ENCODE results near the gene UBE2H. TPM values are rescaled to one million over a fixed set of nuclear protein-coding genes. Genes with fewer than 3 reads are reported as not detected.

UBE2H gene
- total and polyA plus RNA-seq, 2 of the 4 experiments (the other 2 are of a cell fraction): 34.6 to 49.4 TPM

DNA sequence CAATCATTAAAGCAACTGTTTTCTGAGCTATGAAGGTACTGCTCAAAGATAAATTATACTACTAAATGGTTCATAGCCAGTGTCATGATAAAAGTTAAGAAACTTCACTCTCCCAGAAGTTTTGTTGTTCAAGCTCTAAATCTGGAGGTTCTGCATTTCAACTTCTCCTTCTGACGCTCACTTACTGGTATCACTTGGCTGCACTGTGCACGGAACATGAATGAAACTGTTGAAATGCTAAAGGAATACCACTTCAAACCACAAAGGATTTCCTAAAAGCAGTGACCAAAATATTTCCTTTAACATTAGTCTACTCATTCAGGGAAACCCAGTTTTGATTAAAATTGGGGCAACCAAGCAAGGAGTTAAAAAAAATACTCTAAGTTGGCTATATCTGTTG is 93.6 kb downstream of the UBE2H start:
- Histone ChIP-seq H3K9ac (ENCODE audit: low read depth, low read length) (no peak overlapping the region), H3K4me1 (ENCODE audit: control insufficient read depth, insufficient read depth, low read length) (peaks cover 23% of the 10 kb centered on the region), H2BK15ac (ENCODE audit: low read depth, low read length) (no peak overlapping the region), H4K5ac (ENCODE audit: low read depth, low read length) (no peak overlapping the region), H4K20me1 (ENCODE audit: insufficient read depth, low read length) (peaks cover 20% of the 10 kb centered on the region; the same call in 1 of the 2 replicates), H2BK5ac (ENCODE audit: low read depth, low read length, poor library complexity, severe bottlenecking) (no peak overlapping the region), H2BK20ac (ENCODE audit: low read depth, low read length) (no peak overlapping the region), H2AK9ac (replicated peaks; ENCODE audit: low read depth, low read length, poor library complexity) (no peak overlapping the region), H3K4ac (ENCODE audit: low read depth, low read length) (no peak overlapping the region), H2AK5ac (ENCODE audit: low read depth, low read length) (no peak overlapping the region), H3K14ac (replicated peaks; ENCODE audit: low read depth, low read length) (no peak overlapping the region), H4K91ac (ENCODE audit: insufficient read depth, low read depth, low read length) (no peak overlapping the region), H3K9me3 (ENCODE audit: control insufficient read depth, insufficient read depth, low read length) (no peaks in the 10 kb centered on the region), H2BK120ac (ENCODE audit: low read depth, low read length) (no peak overlapping the region), H3K27ac (ENCODE audit: insufficient read depth, low read length) (no peak overlapping the region), H3K36me3 (ENCODE audit: control insufficient read depth, insufficient read depth, low read length) (peaks cover 9% of the 10 kb centered on the region), H3K4me2 (ENCODE audit: low read depth, low read length) (no peak overlapping the region), H3K27me3 (ENCODE audit: control insufficient read depth, insufficient read depth, low read length) (no peaks in the 10 kb centered on the region), H2AFZ (replicated peaks; ENCODE audit: low read length, poor library complexity) (no peak overlapping the region), H3K9me1 (ENCODE audit: insufficient read depth, low read length) (peaks cover 15% of the 10 kb centered on the region), H4K8ac (ENCODE audit: low read depth in 2 of 2, low read length in 2 of 2) (no peak overlapping the region), H3K4me3 (ENCODE audit: insufficient read depth, low read depth, low read length) (no peak overlapping the region), H3K18ac (ENCODE audit: low read depth, low read length) (no peak overlapping the region), H3K56ac (ENCODE audit: extremely low read depth, insufficient read depth, low read length) (no peak overlapping the region), H3K23ac (ENCODE audit: low read depth, low read length) (0 out of 2 replicates have a peak overlapping the region, but pooled peaks have one; percentile 28), H3K79me1 (ENCODE audit: low read depth in 1 of 2, low read length in 2 of 2) (peaks cover 35 to 71% of the 10 kb centered on the region in 2 experiments)
- in situ Hi-C loops (cut with MboI; ENCODE audit: low sequenced_read_pairs): no loop called here
- intact Hi-C loops (cut with micrococcal nuclease): loop anchor here (5.0 kb wide), 1 partner anchor 93 kb away; the partner anchor contains the start of gene UBE2H
- TF ChIP-seq CHD1 (IDR thresholded peaks at IDR 0.05; ENCODE audit: low read depth, low read length) (no peak), NFE2L2 (IDR thresholded peaks at IDR 0.05; ENCODE audit: low read depth, low read length) (no peak), RCOR1 (IDR thresholded peaks at IDR 0.05; ENCODE audit: insufficient replicate concordance, low read length) (no peak), MAZ (IDR thresholded peaks at IDR 0.05; ENCODE audit: borderline replicate concordance, low read depth, low read length) (no peak), BHLHE40 (IDR thresholded peaks at IDR 0.05; ENCODE audit: low read depth, low read length) (no peak), POLR2A (IDR thresholded peaks at IDR 0.05; ENCODE audit: low read depth, low read length) (no peak), SMC3 (IDR thresholded peaks at IDR 0.05; ENCODE audit: low read depth, low read length) (no peak), RAD21 (IDR thresholded peaks at IDR 0.05; ENCODE audit: low read length) (no peak), RFX5 (IDR thresholded peaks at IDR 0.05; ENCODE audit: low read depth, low read length) (no peak), MAFK (IDR thresholded peaks at IDR 0.05; ENCODE audit: low read depth, low read length) (no peak), CEBPB (IDR thresholded peaks at IDR 0.05; ENCODE audit: low read depth, low read length) (no peak)
- TF ChIP-seq, protein P1, sequence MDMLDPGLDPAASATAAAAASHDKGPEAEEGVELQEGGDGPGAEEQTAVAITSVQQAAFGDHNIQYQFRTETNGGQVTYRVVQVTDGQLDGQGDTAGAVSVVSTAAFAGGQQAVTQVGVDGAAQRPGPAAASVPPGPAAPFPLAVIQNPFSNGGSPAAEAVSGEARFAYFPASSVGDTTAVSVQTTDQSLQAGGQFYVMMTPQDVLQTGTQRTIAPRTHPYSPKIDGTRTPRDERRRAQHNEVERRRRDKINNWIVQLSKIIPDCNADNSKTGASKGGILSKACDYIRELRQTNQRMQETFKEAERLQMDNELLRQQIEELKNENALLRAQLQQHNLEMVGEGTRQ (IDR thresholded peaks at IDR 0.05; ENCODE audit: low read depth, low read length): no peak
- dilution Hi-C loops (cut with HindIII; ENCODE audit: low sequenced_read_pairs, unreplicated experiment): no loop called here
- ATAC-seq (ENCODE audit: low read depth) (no peak), DNase-seq (peak; percentile 15)
- ChIA-PET CTCF (interaction anchor here (1.1 kb wide), 1 partner anchor 14 kb away, joined by 7 read pairs; no protein-coding TSS in a partner anchor), POLR2A (ENCODE audit: unreplicated experiment) (no interaction called here)
- WGBS, 2 experiments (ENCODE audit: extremely low coverage in 2 of 2, insufficient read length in 1 of 2): no CpG with 5 or more reads among the region's 2 CpGs
- BruUV-seq (replicated peaks): no TSS peak

All from IMR-90 (cell line).